Spleen (tissue), 13 donors: ENCODE measurements around the gene ARHGEF28. TPM values are rescaled to one million over a fixed set of nuclear protein-coding genes. Genes with fewer than 3 reads are reported as not detected.

ENCODE experiments used
- DNase-seq: peaks from one replicate; pipeline ENCODE4 v3.0.0-alpha.2; 2020
- H3K27ac ChIP-seq, 8 donors: fragments of 200-600 bp; sonication (generic) in 7 of 8; 1 replicate in 4 of 8; 2 replicates in 4 of 8; pipeline versions ENCODE4 v1.5.0 to v1.8.0; 2016 to 2021; ENCODE audit warnings: inconsistent platforms in 4 of 8, mild to moderate bottlenecking in 4 of 8, moderate library complexity in 1 of 8
- H3K27me3 ChIP-seq, 7 donors: fragments of 200-600 bp; sonication (generic) in 6 of 7; replicated peaks in 1 of 7; 1 replicate in 4 of 7; 2 replicates in 3 of 7; pipeline versions ENCODE4 v1.5.0 to v1.8.0; 2016 to 2021; ENCODE audit warnings: inconsistent platforms in 3 of 7, mild to moderate bottlenecking in 1 of 7
- H3K36me3 ChIP-seq, 6 donors: fragments of 200-600 bp; sonication (generic) in 5 of 6; 1 replicate in 4 of 6; 2 replicates in 2 of 6; pipeline versions ENCODE4 v1.5.0 to v1.8.0; 2016 to 2021; ENCODE audit warnings: inconsistent platforms in 2 of 6
- H3K4me1 ChIP-seq, 6 donors: fragments of 200-600 bp; sonication (generic) in 5 of 6; 1 replicate in 3 of 6; 2 replicates in 3 of 6; pipeline versions ENCODE4 v1.5.0 to v1.8.0; 2016 to 2021; ENCODE audit warnings: inconsistent platforms in 3 of 6
- H3K4me3 ChIP-seq, 8 donors: fragments of 200-600 bp; sonication (generic) in 7 of 8; 1 replicate in 4 of 8; 2 replicates in 4 of 8; pipeline versions ENCODE4 v1.5.0 to v1.8.0; 2016 to 2021; ENCODE audit warnings: inconsistent platforms in 4 of 8, mild to moderate bottlenecking in 4 of 8, moderate library complexity in 2 of 8
- H3K9me3 ChIP-seq, 8 donors: fragments of 200-600 bp; sonication (generic) in 7 of 8; 1 replicate in 4 of 8; 2 replicates in 4 of 8; pipeline versions ENCODE4 v1.5.0 to v1.8.0; 2016 to 2021; ENCODE audit warnings: inconsistent platforms in 4 of 8
- POLR2A ChIP-seq, 3 donors: fragments of 450-650 bp; IDR thresholded peaks; one replicate each; pipeline ENCODE4 v1.5.1; 2017; ENCODE audit warnings: antibody characterized with exemption in 3 of 3, mild to moderate bottlenecking in 1 of 3
- POLR2AphosphoS5 ChIP-seq, 3 donors: sonication (generic); formaldehyde crosslinking; IDR thresholded peaks; one replicate each; pipeline ENCODE4 v1.5.1; 2017; ENCODE audit warnings: antibody characterized with exemption in 3 of 3
- WGBS, 5 donors: extraction: QIAGEN DNeasy Blood & Tissue Kit in 3 of 5; methylation state at CpG; one replicate each; pipeline versions ENCODE4 v1.1.5 to v1.1.7; 2013 to 2018; 5-methylcytosine and 5-hydroxymethylcytosine counted together
- intact Hi-C: fragments of 100-400 bp; cut with DNase I; formaldehyde crosslinking; loops from one replicate; pipeline ENCODE4 v1.15.0; 2023; ENCODE audit warnings: low total_unique reads
- long read RNA-seq, 2 donors: transcript quantifications; one replicate each; lab custom pipeline, GENCODE V29; 2026
- polyA plus RNA-seq, 3 donors: library from polyadenylated mRNA; stranded (reverse); fragments of 200-250 nt; gene quantifications; one replicate each; pipeline ENCODE4 v1.2.1, GENCODE V29; 2013
- total RNA-seq, 7 donors: library from RNA; depleted of rRNA in 3 of 7; stranded (reverse); fragments of >200 nt in 3 of 7; fragmentation: NEBNext Ultra II Directional in 4 of 7; extraction: Animal tissue kit (Norgen Biotek cat#: 25700) in 4 of 7; gene quantifications; one replicate each; pipeline versions ENCODE4 v1.1.0 to v1.2.1, GENCODE V29; 2016 to 2021
- TF ChIP-seq, protein P1 (sequence below), 11 experiments: fragments of 200-600 bp in 7 of 11; fragments of 450-650 bp in 4 of 11; sonication (generic) in 4 of 11; IDR thresholded peaks in 8 of 11; conservative IDR thresholded peaks in 3 of 11; 1 replicate in 7 of 11; 2 replicates in 4 of 11; pipeline versions ENCODE4 v1.4.0 to v1.8.0; 2016 to 2021; ENCODE audit warnings: antibody characterized with exemption in 11 of 11, inconsistent platforms in 4 of 11, mild to moderate bottlenecking in 1 of 11
- donor health status: healthy with polysubstance abuse.
- donor health status: DM: no; HTN: no; CAD: no; lungs with moderate emphysema.
- donor health status: DM: no; HTN: no; CAD: no.
- donor health status: Bipolar disorder and iron deficiency.
- donor health status: healthy.
- donor health status: DM: no; HTN: no; CAD: no.
- donor health status: DM: yes; HTN: yes; CAD: no.

ARHGEF28 gene, protein sequence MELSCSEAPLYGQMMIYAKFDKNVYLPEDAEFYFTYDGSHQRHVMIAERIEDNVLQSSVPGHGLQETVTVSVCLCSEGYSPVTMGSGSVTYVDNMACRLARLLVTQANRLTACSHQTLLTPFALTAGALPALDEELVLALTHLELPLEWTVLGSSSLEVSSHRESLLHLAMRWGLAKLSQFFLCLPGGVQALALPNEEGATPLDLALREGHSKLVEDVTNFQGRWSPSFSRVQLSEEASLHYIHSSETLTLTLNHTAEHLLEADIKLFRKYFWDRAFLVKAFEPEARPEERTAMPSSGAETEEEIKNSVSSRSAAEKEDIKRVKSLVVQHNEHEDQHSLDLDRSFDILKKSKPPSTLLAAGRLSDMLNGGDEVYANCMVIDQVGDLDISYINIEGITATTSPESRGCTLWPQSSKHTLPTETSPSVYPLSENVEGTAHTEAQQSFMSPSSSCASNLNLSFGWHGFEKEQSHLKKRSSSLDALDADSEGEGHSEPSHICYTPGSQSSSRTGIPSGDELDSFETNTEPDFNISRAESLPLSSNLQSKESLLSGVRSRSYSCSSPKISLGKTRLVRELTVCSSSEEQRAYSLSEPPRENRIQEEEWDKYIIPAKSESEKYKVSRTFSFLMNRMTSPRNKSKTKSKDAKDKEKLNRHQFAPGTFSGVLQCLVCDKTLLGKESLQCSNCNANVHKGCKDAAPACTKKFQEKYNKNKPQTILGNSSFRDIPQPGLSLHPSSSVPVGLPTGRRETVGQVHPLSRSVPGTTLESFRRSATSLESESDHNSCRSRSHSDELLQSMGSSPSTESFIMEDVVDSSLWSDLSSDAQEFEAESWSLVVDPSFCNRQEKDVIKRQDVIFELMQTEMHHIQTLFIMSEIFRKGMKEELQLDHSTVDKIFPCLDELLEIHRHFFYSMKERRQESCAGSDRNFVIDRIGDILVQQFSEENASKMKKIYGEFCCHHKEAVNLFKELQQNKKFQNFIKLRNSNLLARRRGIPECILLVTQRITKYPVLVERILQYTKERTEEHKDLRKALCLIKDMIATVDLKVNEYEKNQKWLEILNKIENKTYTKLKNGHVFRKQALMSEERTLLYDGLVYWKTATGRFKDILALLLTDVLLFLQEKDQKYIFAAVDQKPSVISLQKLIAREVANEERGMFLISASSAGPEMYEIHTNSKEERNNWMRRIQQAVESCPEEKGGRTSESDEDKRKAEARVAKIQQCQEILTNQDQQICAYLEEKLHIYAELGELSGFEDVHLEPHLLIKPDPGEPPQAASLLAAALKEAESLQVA (N-terminal part only)
- total RNA-seq (10 to 100 TPM in 4 of 7 donors, 1 to 10 TPM in 3; 3.8 to 17.5 (median 10.0) TPM), polyA plus RNA-seq (1 to 10 TPM in 2 of 3 donors, under 1 TPM in 1; 0.53 to 3.3 (median 1.5) TPM)
- long read RNA-seq, donor 1 = 0 reads
- long read RNA-seq, donor 2 = 0 reads

DNA sequence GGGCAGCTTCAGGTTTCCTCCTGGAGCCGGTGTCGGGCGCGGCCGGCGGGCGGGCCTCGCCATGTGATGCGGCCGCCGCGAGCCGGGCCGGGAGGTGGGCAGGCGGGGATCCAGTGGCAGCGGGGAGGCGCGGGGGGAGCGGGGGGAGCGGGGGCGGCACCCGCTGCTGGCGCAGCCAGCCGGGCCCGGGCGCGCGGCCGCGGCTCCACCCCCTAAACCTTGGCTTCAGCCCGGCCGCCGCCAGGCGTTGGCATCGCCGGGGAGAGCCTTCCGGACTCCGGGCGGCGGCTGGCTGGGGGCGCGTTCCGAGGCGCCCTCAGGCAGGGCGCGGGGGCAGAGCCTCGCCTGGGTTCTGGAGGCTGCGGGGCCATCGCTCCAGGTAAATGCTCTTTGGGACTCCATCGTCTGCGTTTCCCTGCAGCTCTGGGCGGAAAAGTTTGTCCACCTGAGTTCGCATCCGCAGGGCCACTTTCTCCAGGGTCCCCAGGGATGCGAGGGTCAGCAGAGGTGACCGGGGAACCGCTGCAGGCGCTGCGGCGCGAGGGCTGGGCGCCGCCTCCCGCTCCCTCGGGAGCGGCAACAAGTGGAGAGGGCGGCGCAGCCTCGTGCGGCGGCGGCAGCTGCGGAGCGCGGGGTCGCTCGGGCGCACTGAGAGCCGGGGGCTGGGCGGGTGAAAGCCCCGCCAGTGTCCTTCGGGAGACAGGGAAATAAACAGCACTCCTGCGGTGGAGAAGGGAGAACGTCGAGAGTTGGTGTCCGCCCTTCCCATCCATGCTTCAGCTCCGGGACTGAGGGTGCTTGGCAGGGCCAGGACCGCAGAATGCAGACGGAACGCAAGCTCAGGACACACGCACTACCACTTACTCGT lies at the start of gene ARHGEF28:
TSS of gene ARHGEF28 (plus strand) at position 253 of the 868 bp plus-strand sequence. CDS start 58,656 bp downstream, outside the sequence.
- 2 to 22% (median 3%) methylated on average over 10 to 92 of the region's 92 CpGs for WGBS, 5 donors
- H3K36me3 ChIP-seq = no peaks in the 10 kb centered on the region
- DNase-seq = peak; percentile 83
- intact Hi-C loops = no loop called here
- peaks cover 0 to 27% (median 15%) of the 10 kb centered on the region in 6 donors for H3K4me1 ChIP-seq
- no peak for TF ChIP-seq POLR2A (IDR thresholded peaks at IDR 0.05)
- peak in 2 of 3 donors; percentile 66 to 76 for TF ChIP-seq POLR2AphosphoS5 (IDR thresholded peaks at IDR 0.05)
- TF ChIP-seq, protein P1, sequence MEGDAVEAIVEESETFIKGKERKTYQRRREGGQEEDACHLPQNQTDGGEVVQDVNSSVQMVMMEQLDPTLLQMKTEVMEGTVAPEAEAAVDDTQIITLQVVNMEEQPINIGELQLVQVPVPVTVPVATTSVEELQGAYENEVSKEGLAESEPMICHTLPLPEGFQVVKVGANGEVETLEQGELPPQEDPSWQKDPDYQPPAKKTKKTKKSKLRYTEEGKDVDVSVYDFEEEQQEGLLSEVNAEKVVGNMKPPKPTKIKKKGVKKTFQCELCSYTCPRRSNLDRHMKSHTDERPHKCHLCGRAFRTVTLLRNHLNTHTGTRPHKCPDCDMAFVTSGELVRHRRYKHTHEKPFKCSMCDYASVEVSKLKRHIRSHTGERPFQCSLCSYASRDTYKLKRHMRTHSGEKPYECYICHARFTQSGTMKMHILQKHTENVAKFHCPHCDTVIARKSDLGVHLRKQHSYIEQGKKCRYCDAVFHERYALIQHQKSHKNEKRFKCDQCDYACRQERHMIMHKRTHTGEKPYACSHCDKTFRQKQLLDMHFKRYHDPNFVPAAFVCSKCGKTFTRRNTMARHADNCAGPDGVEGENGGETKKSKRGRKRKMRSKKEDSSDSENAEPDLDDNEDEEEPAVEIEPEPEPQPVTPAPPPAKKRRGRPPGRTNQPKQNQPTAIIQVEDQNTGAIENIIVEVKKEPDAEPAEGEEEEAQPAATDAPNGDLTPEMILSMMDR (IDR thresholded peaks at IDR 0.05 in 8 of 11, conservative IDR thresholded peaks at IDR 0.05 in 3 of 11) = no peak
- H3K9me3 ChIP-seq = no peaks in the 10 kb centered on the region
- H3K27ac ChIP-seq = peak within 1 kb of the TSS in 7 of 8 donors; percentile 58 to 84 (median 74)
- H3K27me3 ChIP-seq = peaks cover 0 to 48% (median 10%) of the 10 kb centered on the region in 7 donors
- peak within 1 kb of the TSS; percentile 33 to 73 (median 52) for H3K4me3 ChIP-seq

DNA sequence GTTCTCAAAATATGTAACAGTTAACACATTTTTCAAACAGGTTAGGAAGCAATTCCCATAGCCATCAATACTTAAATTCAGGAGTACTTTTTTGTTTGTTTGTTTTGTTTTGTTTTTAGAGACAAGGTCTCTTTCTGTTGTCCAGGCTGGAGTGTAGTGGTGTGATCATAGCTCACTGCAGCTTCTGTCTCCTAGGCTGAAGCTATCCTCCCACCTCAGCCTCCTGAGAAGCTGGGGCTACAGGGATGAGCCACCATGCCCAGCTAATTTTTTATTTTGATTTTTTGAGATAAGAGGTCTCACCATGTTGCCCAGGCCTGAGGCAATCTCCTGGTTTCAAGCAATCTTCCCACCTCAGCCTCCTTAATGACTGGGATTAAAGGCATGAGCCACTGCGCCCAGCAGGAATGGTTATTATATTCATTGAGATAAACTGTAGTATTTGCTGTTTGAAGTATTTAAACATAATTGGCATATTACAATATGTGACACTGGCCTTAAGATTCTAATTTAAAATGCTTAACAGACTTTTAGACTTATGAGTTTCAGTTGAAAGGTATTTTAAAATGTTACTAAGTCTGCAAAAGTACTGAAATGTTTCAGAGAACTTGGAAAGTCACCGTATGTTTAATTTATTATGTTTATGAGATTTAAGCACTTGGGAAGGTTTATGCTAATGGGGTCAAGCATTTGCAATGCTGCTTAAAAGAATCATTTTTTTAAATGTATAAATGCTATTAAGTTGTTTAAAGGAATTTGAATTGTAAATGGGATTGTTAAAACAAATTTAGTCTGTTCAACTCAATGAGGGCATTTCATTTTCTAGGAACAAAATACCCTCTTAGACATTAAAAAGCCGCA lies 43.5 kb upstream of the ARHGEF28 start:
- no peak overlapping the region for H3K4me3 ChIP-seq
- DNase-seq = no peak
- H3K4me1 ChIP-seq = no peaks in the 10 kb centered on the region
- H3K9me3 ChIP-seq = no peaks in the 10 kb centered on the region
- H3K36me3 ChIP-seq = peaks cover 3 to 56% (median 42%) of the 10 kb centered on the region in 6 donors
- no peak overlapping the region for H3K27ac ChIP-seq
- TF ChIP-seq, protein P1 (IDR thresholded peaks at IDR 0.05 in 8 of 11, conservative IDR thresholded peaks at IDR 0.05 in 3 of 11) = no peak
- TF ChIP-seq POLR2AphosphoS5 (IDR thresholded peaks at IDR 0.05) = no peak
- TF ChIP-seq POLR2A (IDR thresholded peaks at IDR 0.05) = no peak
- intact Hi-C loops = no loop called here
- 59 to 93% (median 81%) methylated on average over 3 of the region's 3 CpGs for WGBS, 5 donors
- no peaks in the 10 kb centered on the region for H3K27me3 ChIP-seq

DNA sequence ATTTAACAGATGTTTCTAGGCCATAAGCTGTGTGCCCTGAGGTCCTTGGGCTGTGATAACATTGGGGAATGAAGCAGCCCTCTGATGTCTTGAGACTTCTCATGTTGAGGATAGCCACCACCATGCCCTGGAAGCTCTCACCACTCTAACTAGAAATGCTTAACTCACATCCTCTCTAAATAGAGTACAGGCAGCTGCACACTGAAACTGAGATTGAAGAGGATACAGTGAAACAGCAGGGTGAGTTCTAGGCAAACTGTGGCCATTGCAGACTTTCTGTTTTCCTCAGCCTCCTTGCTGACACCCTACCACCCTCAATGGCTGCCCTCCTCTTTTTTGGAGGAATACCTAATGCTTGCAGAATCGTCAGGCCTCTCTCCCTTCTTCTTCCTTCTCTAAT lies 38.1 kb upstream of the ARHGEF28 start:
- 50 to 75% (median 64%) methylated on average over 1 of the region's 1 CpG for WGBS, 5 donors
- H3K9me3 ChIP-seq = no peaks in the 10 kb centered on the region
- peaks cover 0 to 6% (median 0%) of the 10 kb centered on the region in 6 donors for H3K4me1 ChIP-seq
- peaks cover 0 to 3% (median 0%) of the 10 kb centered on the region in 6 donors for H3K36me3 ChIP-seq
- intact Hi-C loops = no loop called here
- TF ChIP-seq, protein P1 (IDR thresholded peaks at IDR 0.05 in 8 of 11, conservative IDR thresholded peaks at IDR 0.05 in 3 of 11) = no peak
- TF ChIP-seq POLR2AphosphoS5 (IDR thresholded peaks at IDR 0.05) = no peak
- no peak for TF ChIP-seq POLR2A (IDR thresholded peaks at IDR 0.05)
- H3K27me3 ChIP-seq = no peaks in the 10 kb centered on the region
- H3K4me3 ChIP-seq = no peak overlapping the region
- DNase-seq = no peak
- H3K27ac ChIP-seq = no peak overlapping the region
